Measurements from ENCODE around the gene B3GNT9. TPM values are rescaled to one million over a fixed set of nuclear protein-coding genes. Genes with fewer than 3 reads are reported as not detected.

Gene B3GNT9
- polyA plus RNA-seq, 2 of the 4 experiments (the other 2 are of a cell fraction), result 6.8 to 9.3 TPM

DNA sequence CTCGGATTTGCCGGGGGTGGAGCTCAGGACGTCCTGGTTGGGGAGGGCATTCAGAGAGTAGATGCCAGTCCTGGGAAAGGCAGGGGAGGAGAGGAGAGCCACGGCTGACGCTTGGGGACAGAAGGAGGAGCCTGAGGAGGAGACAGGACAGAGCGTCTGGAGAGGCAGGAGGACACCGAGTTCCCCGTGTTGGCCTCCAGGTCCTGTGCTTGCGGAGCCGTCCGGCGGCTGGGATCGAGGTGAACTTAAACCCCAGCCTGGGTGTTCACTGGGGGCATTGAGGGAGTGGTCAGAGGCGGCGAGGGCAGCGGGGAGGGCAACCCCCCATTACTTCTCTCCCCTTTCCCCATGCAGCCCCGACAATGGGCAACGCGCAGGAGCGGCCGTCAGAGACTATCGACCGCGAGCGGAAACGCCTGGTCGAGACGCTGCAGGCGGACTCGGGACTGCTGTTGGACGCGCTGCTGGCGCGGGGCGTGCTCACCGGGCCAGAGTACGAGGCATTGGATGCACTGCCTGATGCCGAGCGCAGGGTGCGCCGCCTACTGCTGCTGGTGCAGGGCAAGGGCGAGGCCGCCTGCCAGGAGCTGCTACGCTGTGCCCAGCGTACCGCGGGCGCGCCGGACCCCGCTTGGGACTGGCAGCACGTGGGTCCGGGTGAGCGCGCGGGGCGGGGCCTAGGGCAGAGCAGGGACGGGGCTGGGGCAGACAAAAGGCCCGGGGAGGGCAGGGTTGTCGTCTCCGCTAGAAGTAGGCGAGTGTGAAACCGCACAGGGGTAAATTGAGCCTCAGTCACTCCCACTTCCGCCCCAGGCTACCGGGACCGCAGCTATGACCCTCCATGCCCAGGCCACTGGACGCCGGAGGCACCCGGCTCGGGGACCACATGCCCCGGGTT lies 23.3 kb upstream of the B3GNT9 start (continued):
- TF ChIP-seq KDM1A (IDR thresholded peaks at IDR 0.05; ENCODE audit: low read depth) (no peak), RNF2 (IDR thresholded peaks at IDR 0.05; ENCODE audit: borderline replicate concordance, low read depth) (no peak), JUNB (IDR thresholded peaks at IDR 0.05) (no peak), HOXB5 (CRISPR knock-in tag; IDR thresholded peaks at IDR 0.05) (no peak), NPAS2 (CRISPR knock-in tag; IDR thresholded peaks at IDR 0.05; ENCODE audit: borderline replicate concordance) (no peak), POLR2A (IDR thresholded peaks at IDR 0.05; ENCODE audit: low read length) (peak; percentile 62), KDM5A (IDR thresholded peaks at IDR 0.05) (no peak), ESRRA (IDR thresholded peaks at IDR 0.05; ENCODE audit: borderline replicate concordance, low read length) (no peak), CHD2 (IDR thresholded peaks at IDR 0.05; ENCODE audit: low read length, partially characterized antibody) (no peak), MAZ (IDR thresholded peaks at IDR 0.05; ENCODE audit: borderline replicate concordance, low read depth, low read length) (no peak), CEBPB (IDR thresholded peaks at IDR 0.05) (no peak), PHF8 (IDR thresholded peaks at IDR 0.05; ENCODE audit: borderline replicate concordance, low read depth) (no peak), FOXS1 (CRISPR knock-in tag; IDR thresholded peaks at IDR 0.05) (no peak), FOSB (CRISPR knock-in tag; IDR thresholded peaks at IDR 0.05) (no peak)
- TF ChIP-seq, protein P1, sequence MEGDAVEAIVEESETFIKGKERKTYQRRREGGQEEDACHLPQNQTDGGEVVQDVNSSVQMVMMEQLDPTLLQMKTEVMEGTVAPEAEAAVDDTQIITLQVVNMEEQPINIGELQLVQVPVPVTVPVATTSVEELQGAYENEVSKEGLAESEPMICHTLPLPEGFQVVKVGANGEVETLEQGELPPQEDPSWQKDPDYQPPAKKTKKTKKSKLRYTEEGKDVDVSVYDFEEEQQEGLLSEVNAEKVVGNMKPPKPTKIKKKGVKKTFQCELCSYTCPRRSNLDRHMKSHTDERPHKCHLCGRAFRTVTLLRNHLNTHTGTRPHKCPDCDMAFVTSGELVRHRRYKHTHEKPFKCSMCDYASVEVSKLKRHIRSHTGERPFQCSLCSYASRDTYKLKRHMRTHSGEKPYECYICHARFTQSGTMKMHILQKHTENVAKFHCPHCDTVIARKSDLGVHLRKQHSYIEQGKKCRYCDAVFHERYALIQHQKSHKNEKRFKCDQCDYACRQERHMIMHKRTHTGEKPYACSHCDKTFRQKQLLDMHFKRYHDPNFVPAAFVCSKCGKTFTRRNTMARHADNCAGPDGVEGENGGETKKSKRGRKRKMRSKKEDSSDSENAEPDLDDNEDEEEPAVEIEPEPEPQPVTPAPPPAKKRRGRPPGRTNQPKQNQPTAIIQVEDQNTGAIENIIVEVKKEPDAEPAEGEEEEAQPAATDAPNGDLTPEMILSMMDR (IDR thresholded peaks at IDR 0.05), result peak; percentile 26; the same call in 1 of the 3 replicates
- TF ChIP-seq, protein P2, sequence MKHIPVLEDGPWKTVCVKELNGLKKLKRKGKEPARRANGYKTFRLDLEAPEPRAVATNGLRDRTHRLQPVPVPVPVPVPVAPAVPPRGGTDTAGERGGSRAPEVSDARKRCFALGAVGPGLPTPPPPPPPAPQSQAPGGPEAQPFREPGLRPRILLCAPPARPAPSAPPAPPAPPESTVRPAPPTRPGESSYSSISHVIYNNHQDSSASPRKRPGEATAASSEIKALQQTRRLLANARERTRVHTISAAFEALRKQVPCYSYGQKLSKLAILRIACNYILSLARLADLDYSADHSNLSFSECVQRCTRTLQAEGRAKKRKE (CRISPR knock-in tag; IDR thresholded peaks at IDR 0.05; ENCODE audit: low read depth), result no peak
- TF ChIP-seq, protein P3, sequence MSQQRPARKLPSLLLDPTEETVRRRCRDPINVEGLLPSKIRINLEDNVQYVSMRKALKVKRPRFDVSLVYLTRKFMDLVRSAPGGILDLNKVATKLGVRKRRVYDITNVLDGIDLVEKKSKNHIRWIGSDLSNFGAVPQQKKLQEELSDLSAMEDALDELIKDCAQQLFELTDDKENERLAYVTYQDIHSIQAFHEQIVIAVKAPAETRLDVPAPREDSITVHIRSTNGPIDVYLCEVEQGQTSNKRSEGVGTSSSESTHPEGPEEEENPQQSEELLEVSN (IDR thresholded peaks at IDR 0.05; ENCODE audit: borderline replicate concordance, low read depth), result peak; percentile 84

DNA sequence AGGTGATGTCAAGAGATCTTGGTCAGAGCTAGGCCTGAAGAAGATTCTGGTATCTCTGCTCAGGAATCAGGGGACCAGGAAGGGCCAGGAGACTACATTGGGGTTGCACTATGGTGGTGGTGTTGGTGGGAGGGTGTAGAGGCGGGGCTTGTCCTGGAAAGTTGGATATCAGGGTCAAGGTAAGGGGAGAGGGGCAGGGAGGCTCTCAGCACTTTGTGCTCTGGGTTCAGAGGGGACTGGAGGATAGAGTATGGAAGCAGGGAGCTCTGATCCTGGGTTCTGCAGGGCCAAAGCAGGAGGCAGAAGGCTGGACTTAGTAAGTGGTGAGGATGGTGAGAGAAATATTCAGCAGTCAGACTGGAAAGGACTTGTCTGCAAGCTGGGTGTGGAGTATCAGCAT lies 22.5 kb upstream of the B3GNT9 start:
- ATAC-seq (0 out of 6 replicates have a peak, but pooled peaks of 1 of the 2 experiments have one; percentile 0), FAIRE-seq (no peak), DNase-seq (ENCODE audit: low read depth in 1 of 2, low spot score in 1 of 2) (no peak)
- CTCF ChIA-PET, result interaction anchor here (0.6 to 20.5 kb wide), 10 partner anchors 12 to 308 kb away, joined by 3 to 314 read pairs (median 4); partner anchors contain the start of genes ATP6V0D1, B3GNT9, EXOC3L1 and FBXL8
- 33% methylated on average over 1 of the region's 1 CpG for WGBS (ENCODE audit: missing lambda C conversion rate)
- POLR2A ChIA-PET, result interaction anchor here (0.5 to 1.2 kb wide), 5 partner anchors 13 to 281 kb away, joined by 3 to 6 read pairs (median 3); partner anchors contain the start of gene CBFB
- H3K4me1 ChIP-seq, result peaks cover 41% of the 10 kb centered on the region
- peak overlapping the region; percentile 88 for H3K4me2 ChIP-seq
- H3K9me3 ChIP-seq, result no peaks in the 10 kb centered on the region
- peak overlapping the region; percentile 84 to 87 for H3K27ac ChIP-seq
- TF ChIP-seq JUN (IDR thresholded peaks at IDR 0.05) (no peak), BHLHE40 (IDR thresholded peaks at IDR 0.05; ENCODE audit: low read depth, low read length) (no peak), TP53 (CRISPR knock-in tag; IDR thresholded peaks at IDR 0.05) (no peak), KDM5A (IDR thresholded peaks at IDR 0.05) (no peak), HDAC2 (IDR thresholded peaks at IDR 0.05) (no peak), SMC3 (IDR thresholded peaks at IDR 0.05) (no peak)
- peak overlapping the region; percentile 50 for H3K4me3 ChIP-seq
